Activated B cell treated with CpG ODN at 0.5 μM for 24 hours (primary cell): ENCODE data around the gene GJC2. TPM values are rescaled to one million over a fixed set of nuclear protein-coding genes. Genes with fewer than 3 reads are reported as not detected.

Source experiments
- ATAC-seq: fragments of 200-7000 bp; cut with Tn5 transposase; one replicate; pipeline ENCODE4 v1.10.0; 2021; ENCODE audit warnings: low read depth, mild to moderate bottlenecking, moderate library complexity
- CTCF ChIA-PET: fragments of 350-600 bp; sonication (Branson Sonifier 250); formaldehyde crosslinking; loops from one replicate; lab custom pipeline; 2021; ENCODE audit warnings: antibody characterized with exemption; lab: Charles Lee
- POLR2A ChIA-PET: fragments of 350-600 bp; sonication (Branson Sonifier 250); formaldehyde crosslinking; loops from one replicate; lab custom pipeline; 2021; ENCODE audit warnings: antibody characterized with exemption; lab: Charles Lee
- DNase-seq: peaks from one replicate; pipeline ENCODE4 v3.0.0; 2022
- H3K27ac Mint-ChIP-seq: one replicate; pipeline ENCODE4 v1.8.0; 2020; ENCODE audit warnings: mixed read lengths
- H3K27me3 Mint-ChIP-seq: one replicate; pipeline ENCODE4 v1.8.0; 2021; ENCODE audit warnings: mixed read lengths
- H3K36me3 Mint-ChIP-seq: one replicate; pipeline ENCODE4 v1.8.0; 2021; ENCODE audit warnings: low read depth, mixed read lengths
- H3K4me1 Mint-ChIP-seq: one replicate; pipeline ENCODE4 v1.8.0; 2021; ENCODE audit warnings: mixed read lengths
- H3K4me3 Mint-ChIP-seq: one replicate; pipeline ENCODE4 v1.8.0; 2020; ENCODE audit warnings: mild to moderate bottlenecking, mixed read lengths
- H3K9me3 Mint-ChIP-seq: one replicate; pipeline ENCODE4 v1.8.0; 2020; ENCODE audit warnings: mixed read lengths
- CTCF ChIP-seq: fragments of 200-600 bp; IDR thresholded peaks from one replicate; pipeline ENCODE4 v1.8.0; 2022; ENCODE audit warnings: antibody characterized with exemption, mild to moderate bottlenecking
- intact Hi-C: fragments of 100-400 bp; cut with micrococcal nuclease; formaldehyde crosslinking; loops from one replicate; pipeline ENCODE4 v1.15.1; 2024
- total RNA-seq: library from RNA; stranded (reverse); gene quantifications from 2 replicates; pipeline ENCODE4 v1.2.3, GENCODE V29; 2022

The GJC2 gene
- total RNA-seq, 1 donor from 2014 or later = 0.35 TPM

GRCh38 chr1:228106800-228107054 is 43.0 kb upstream of the GJC2 start:
- no peak for TF ChIP-seq CTCF
- Mint-ChIP-seq H3K4me3 (no peak overlapping the region), H3K27me3 (no peaks in the 10 kb centered on the region), H3K9me3 (no peaks in the 10 kb centered on the region), H3K4me1 (peaks cover 37% of the 10 kb centered on the region), H3K36me3 (peaks cover 25% of the 10 kb centered on the region), H3K27ac (no peak overlapping the region)
- POLR2A ChIA-PET = interaction anchor here (0.7 to 1.5 kb wide), 3 partner anchors 16 to 58 kb away, joined by 3 to 5 read pairs (median 3); partner anchors contain the start of gene IBA57
- ATAC-seq (no peak), DNase-seq (no peak)
- intact Hi-C loops = loop anchor here (10.0 kb wide), 2 partner anchors 102 to 562 kb away; partner anchors contain the start of gene WNT3A
- CTCF ChIA-PET = no interaction called here

DNA sequence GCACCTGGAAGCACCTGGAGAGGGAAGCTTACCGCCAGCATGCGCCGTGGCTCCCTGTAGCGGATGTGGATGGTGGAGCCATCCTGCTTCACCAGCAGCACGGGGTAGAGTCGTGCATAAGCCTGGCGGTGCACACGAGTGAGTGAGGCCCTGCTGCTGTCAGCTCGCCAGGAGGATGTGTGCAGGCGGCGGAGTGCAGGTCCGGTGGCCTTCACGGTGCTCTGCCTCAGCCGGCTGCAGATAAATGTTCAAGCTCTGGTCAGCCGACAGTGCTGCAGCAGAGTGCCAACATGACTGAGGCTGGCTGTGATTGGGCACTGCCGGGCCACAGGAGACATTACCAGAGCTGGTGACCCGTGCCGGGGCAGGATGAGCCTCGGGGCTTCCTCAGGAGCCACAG is 42.1 kb upstream of the GJC2 start:
- Mint-ChIP-seq H3K36me3 (peaks cover 25% of the 10 kb centered on the region), H3K4me3 (peak overlapping the region; percentile 92), H3K9me3 (no peaks in the 10 kb centered on the region), H3K27ac (no peak overlapping the region), H3K27me3 (no peaks in the 10 kb centered on the region), H3K4me1 (peaks cover 36% of the 10 kb centered on the region)
- ATAC-seq = no peak
- DNase-seq = no peak
- intact Hi-C loops = loop anchor here (2.0 to 10.0 kb wide), 3 partner anchors 67 to 563 kb away; partner anchors contain the start of gene WNT3A
- CTCF ChIA-PET = no interaction called here
- no peak for TF ChIP-seq CTCF
- POLR2A ChIA-PET = interaction anchor here (1.2 to 2.8 kb wide), 3 partner anchors 25 to 59 kb away, joined by 3 to 20 read pairs (median 5); partner anchors contain the start of gene ARF1

GRCh38 chr1:228108055-228108690 is 41.6 kb upstream of the GJC2 start:
- H3K4me3 Mint-ChIP-seq = peak overlapping the region; percentile 92
- intact Hi-C loops = loop anchor here (2.0 to 10.0 kb wide), 3 partner anchors 67 to 563 kb away; partner anchors contain the start of gene WNT3A
- no peaks in the 10 kb centered on the region for H3K9me3 Mint-ChIP-seq
- CTCF ChIA-PET = no interaction called here
- H3K27ac Mint-ChIP-seq = peak overlapping the region; percentile 61
- POLR2A ChIA-PET = interaction anchor here (0.6 to 2.8 kb wide), 4 partner anchors 25 to 58 kb away, joined by 3 to 20 read pairs (median 6); partner anchors contain the start of genes ARF1 and IBA57
- no peak for TF ChIP-seq CTCF
- no peaks in the 10 kb centered on the region for H3K27me3 Mint-ChIP-seq
- ATAC-seq (no peak), DNase-seq (no peak)
- peaks cover 23% of the 10 kb centered on the region for H3K36me3 Mint-ChIP-seq
- peaks cover 34% of the 10 kb centered on the region for H3K4me1 Mint-ChIP-seq

DNA sequence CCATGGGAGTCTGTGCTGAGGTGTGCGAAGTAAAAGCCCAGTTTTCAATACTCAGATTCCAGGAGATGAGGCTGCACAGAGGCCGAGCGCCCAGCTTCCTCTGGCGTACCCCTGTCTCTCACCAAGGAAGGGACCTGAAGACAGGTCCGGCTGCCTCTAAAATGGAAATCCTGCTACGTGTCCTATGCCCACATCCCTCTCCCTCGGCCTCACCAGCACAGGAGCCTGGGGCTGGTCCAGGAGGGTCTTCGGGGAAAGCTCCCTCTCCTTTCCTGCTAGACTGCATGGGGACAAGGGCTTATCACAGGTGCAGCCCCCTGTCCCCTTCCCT is 41.0 kb upstream of the GJC2 start:
- peaks cover 20% of the 10 kb centered on the region for H3K36me3 Mint-ChIP-seq
- no peak for TF ChIP-seq CTCF
- DNase-seq (no peak), ATAC-seq (no peak)
- peaks cover 30% of the 10 kb centered on the region for H3K4me1 Mint-ChIP-seq
- peak overlapping the region; percentile 92 for H3K4me3 Mint-ChIP-seq
- H3K27me3 Mint-ChIP-seq = no peaks in the 10 kb centered on the region
- H3K27ac Mint-ChIP-seq = peak overlapping the region; percentile 93
- ChIA-PET POLR2A (interaction anchor here (0.6 to 2.8 kb wide), 4 partner anchors 26 to 58 kb away, joined by 3 to 20 read pairs (median 6); partner anchors contain the start of genes ARF1 and IBA57), CTCF (no interaction called here)
- no peaks in the 10 kb centered on the region for H3K9me3 Mint-ChIP-seq
- intact Hi-C loops = loop anchor here (1.0 to 10.0 kb wide), 10 partner anchors 26 to 564 kb away; partner anchors contain the start of genes ARF1, GUK1, IBA57 and RNF187
